Bronchial epithelial cell (primary cell): ENCODE data around the gene AGRP. TPM values are rescaled to one million over a fixed set of nuclear protein-coding genes. Genes with fewer than 3 reads are reported as not detected.
"Not testable (repeated sequence)": the region's sequence is repeated elsewhere in the genome, so short reads cannot be mapped to it uniquely, and the experiment has no call there.

Source experiments
- DNase-seq: peaks from one replicate; pipeline ENCODE4 v3.0.0-alpha.2; 2010; ENCODE audit warnings: low read depth
- FAIRE-seq: peaks from 2 replicates; lab custom pipeline; 2011; peaks lifted over from hg19 to GRCh38; lab: Jason Lieb, UNC
- H3K27me3 ChIP-seq: 2 replicates; pipeline ENCODE4 v1.5.1; 2011; ENCODE audit warnings: low read length; ENCODE audit not compliant: control insufficient read depth, insufficient read depth
- H3K36me3 ChIP-seq: 2 replicates; pipeline ENCODE4 v1.5.1; 2011; ENCODE audit warnings: low read length; ENCODE audit not compliant: control insufficient read depth, insufficient read depth
- H3K4me3 ChIP-seq: 2 replicates; pipeline ENCODE4 v1.5.1; 2011; ENCODE audit warnings: mild to moderate bottlenecking, low read depth, low read length, control low read depth
- CTCF ChIP-seq: IDR thresholded peaks from 2 replicates; pipeline ENCODE4 v1.5.1; 2011; ENCODE audit warnings: mild to moderate bottlenecking, moderate library complexity, low read length, control low read depth, inconsistent platforms; ENCODE audit not compliant: insufficient read depth, severe bottlenecking
- total RNA-seq: library from RNA; depleted of rRNA; stranded (reverse); fragments of >200 nt; gene quantifications from 2 replicates; pipeline ENCODE4 v1.2.1, GENCODE V29; 2014

Gene AGRP
- total RNA-seq, 1 donor from 2014 or later = not detected

- no peak for FAIRE-seq
- H3K4me3 ChIP-seq = no peak overlapping the region
- H3K27me3 ChIP-seq = no peaks in the 10 kb centered on the region
- no peak for DNase-seq
- no peaks in the 10 kb centered on the region for H3K36me3 ChIP-seq
- no peak for TF ChIP-seq CTCF
Measured at GRCh38 chr16:67518676-67519075, 35.3 kb upstream of the AGRP start.

- Histone ChIP-seq H3K27me3 (no peaks in the 10 kb centered on the region), H3K4me3 (no peak overlapping the region), H3K36me3 (no peaks in the 10 kb centered on the region)
- DNase-seq (no peak), FAIRE-seq (no peak)
- no peak for TF ChIP-seq CTCF
Measured at GRCh38 chr16:67517661-67518423, 34.5 kb upstream of the AGRP start.

GRCh38 chr16:67517155-67517445, 33.8 kb upstream of the AGRP start:
- no peaks in the 10 kb centered on the region for H3K27me3 ChIP-seq
- H3K36me3 ChIP-seq = no peaks in the 10 kb centered on the region
- no peak overlapping the region for H3K4me3 ChIP-seq
- no peak for TF ChIP-seq CTCF
- FAIRE-seq (no peak), DNase-seq (no peak)

- no peak for TF ChIP-seq CTCF
- DNase-seq (peak; percentile 74), FAIRE-seq (no peak)
Measured at GRCh38 chr16:67516296-67517154, 33.2 kb upstream of the AGRP start.

GRCh38 chr16:67514382-67514828, 31.1 kb upstream of the AGRP start:
- Histone ChIP-seq H3K36me3 (no peaks in the 10 kb centered on the region), H3K4me3 (no peak overlapping the region), H3K27me3 (no peaks in the 10 kb centered on the region)
- DNase-seq (peak; percentile 77), FAIRE-seq (no peak)
- peak; percentile 81 for TF ChIP-seq CTCF

More at GRCh38 chr16:67516296-67517154, 33.2 kb upstream of the AGRP start:
- no peak overlapping the region for H3K4me3 ChIP-seq
- no peaks in the 10 kb centered on the region for H3K36me3 ChIP-seq
- no peaks in the 10 kb centered on the region for H3K27me3 ChIP-seq

- not testable (repeated sequence) for H3K36me3 ChIP-seq, H3K27me3 ChIP-seq, H3K4me3 ChIP-seq, DNase-seq, FAIRE-seq
Measured at GRCh38 chr16:67513892-67514291, 30.5 kb upstream of the AGRP start.
